Ishikawa (cell line): ENCODE results near the gene RASSF1.

Source experiments
- CEBPB ChIP-seq: IDR thresholded peaks from 2 replicates; pipeline ENCODE4 v1.6.1; 2012
- MAX ChIP-seq: IDR thresholded peaks from 2 replicates; pipeline ENCODE4 v1.6.1; 2012
- RAD21 ChIP-seq: IDR thresholded peaks from 2 replicates; pipeline ENCODE4 v1.6.1; 2012; ENCODE audit warnings: low read depth
- REST ChIP-seq: IDR thresholded peaks from 2 replicates; pipeline ENCODE4 v1.6.1; 2012; ENCODE audit warnings: low read depth, mild to moderate bottlenecking
- YY1 ChIP-seq: IDR thresholded peaks from 2 replicates; pipeline ENCODE4 v1.6.1; 2012; ENCODE audit warnings: low read depth

- TF ChIP-seq MAX (no peak), RAD21 (no peak), REST (no peak), CEBPB (no peak), YY1 (no peak)
These were observed 25.8 kb downstream of the RASSF1 start for GRCh38 chr3:50314816-50315215.
